HCT116 (cell line): ENCODE results near the gene FBXL7. TPM values are rescaled to one million over a fixed set of nuclear protein-coding genes. Genes with fewer than 3 reads are reported as not detected.

Source experiments
- ATAC-seq: fragments of 200-7000 bp; cut with Tn5 transposase; 2 replicates; pipeline ENCODE4 v1.9.1; 2020; ENCODE audit warnings: mild to moderate bottlenecking, moderate library complexity
- BruUV-seq: library from RNA; stranded (reverse); fragments of 400-500 nt; replicated peaks from 2 replicates; lab custom pipeline; 2021; lab: Mats Ljungman, UMichigan
- CTCF ChIA-PET: fragments of 300-600 bp; sonication (Branson Sonifier 250); formaldehyde crosslinking; loops from one replicate; lab custom pipeline; 2021; ENCODE audit warnings: antibody characterized with exemption; lab: Charles Lee
- POLR2A ChIA-PET: fragments of 300-600, 350-600 bp; sonication (Branson Sonifier 250); formaldehyde crosslinking; loops from one replicate; lab custom pipeline; 2021; ENCODE audit warnings: antibody characterized with exemption; lab: Charles Lee
- RAD21 ChIA-PET, 2 experiments: fragments of 300-600 bp; sonication (Branson Sonifier 250); formaldehyde crosslinking; loops; one replicate each; lab custom pipeline; 2023; ENCODE audit warnings: low total read pairs in 2 of 2; ENCODE audit not compliant: uncharacterized antibody in 2 of 2, unreplicated experiment in 2 of 2, low non-redundant PET in 1 of 2; lab: Charles Lee
- DNase-seq: peaks from one replicate; pipeline ENCODE4 v3.0.0-alpha.2; 2010; ENCODE audit warnings: low read depth, low spot score
- H2AFZ ChIP-seq: fragments of 200-600 bp; shearing (Covaris generic), sonication (generic); 2 replicates; pipeline ENCODE4 v1.6.1; 2017; ENCODE audit warnings: low read depth, mixed run types, mixed read lengths, antibody characterized with exemption, low read length; ENCODE audit not compliant: poor library complexity, severe bottlenecking
- H3K27ac ChIP-seq: 2 replicates; pipeline ENCODE4 v1.5.1; 2012; ENCODE audit warnings: low read depth, low read length
- H3K27me3 ChIP-seq: fragments of 200-600 bp; sonication (generic); 2 replicates; pipeline ENCODE4 v1.6.1; 2016; ENCODE audit warnings: mixed run types, low read length, mixed read lengths; ENCODE audit not compliant: insufficient read depth
- H3K36me3 ChIP-seq, 2 experiments: fragments of 200-500 bp in 1 of 2; fragments of 200-600 bp in 1 of 2; sonication (Bioruptor generic) in 1 of 2; sonication (generic) in 1 of 2; 2 replicates each; pipeline versions ENCODE4 v1.5.1 to v1.6.1; 2014 to 2016; ENCODE audit warnings: low read length in 2 of 2, inconsistent platforms in 1 of 2, mixed read lengths in 1 of 2, mixed run types in 1 of 2; ENCODE audit not compliant: insufficient read depth in 2 of 2, control insufficient read depth in 1 of 2
- H3K4me1 ChIP-seq, 2 experiments: fragments of 200-600 bp in 1 of 2; sonication (generic) in 1 of 2; 2 replicates each; pipeline versions ENCODE4 v1.5.1 to v1.6.1; 2012 to 2017; ENCODE audit warnings: low read length in 2 of 2, inconsistent platforms in 1 of 2, mild to moderate bottlenecking in 1 of 2, mixed read lengths in 1 of 2, mixed run types in 1 of 2, moderate library complexity in 1 of 2; ENCODE audit not compliant: insufficient read depth in 2 of 2, control insufficient read depth in 1 of 2
- H3K4me2 ChIP-seq: fragments of 200-600 bp; sonication (generic); 2 replicates; pipeline ENCODE4 v1.6.1; 2017; ENCODE audit warnings: mixed run types, low read length, mixed read lengths
- H3K4me3 ChIP-seq, 2 experiments: fragments of 200-600 bp in 1 of 2; sonication (generic) in 1 of 2; replicated peaks in 1 of 2; 2 replicates each; pipeline ENCODE4 v1.5.1; 2011 to 2016; ENCODE audit warnings: low read length in 2 of 2, control low read depth in 1 of 2, low read depth in 1 of 2, mild to moderate bottlenecking in 1 of 2, mixed read lengths in 1 of 2, mixed run types in 1 of 2
- H3K79me2 ChIP-seq: fragments of 200-600 bp; sonication (generic); 2 replicates; pipeline ENCODE4 v1.6.1; 2017; ENCODE audit warnings: mild to moderate bottlenecking, mixed run types, low read length, moderate library complexity, mixed read lengths; ENCODE audit not compliant: insufficient read depth
- H3K9ac ChIP-seq: fragments of 200-600 bp; sonication (generic); 2 replicates; pipeline ENCODE4 v1.6.1; 2016; ENCODE audit warnings: low read length, mixed read lengths
- H3K9me2 ChIP-seq: fragments of 200-600 bp; sonication (generic), shearing (Covaris generic); 2 replicates; pipeline ENCODE4 v1.6.1; 2017; ENCODE audit warnings: mixed run types, mild to moderate bottlenecking, moderate library complexity; ENCODE audit not compliant: insufficient read depth
- H3K9me3 ChIP-seq, 2 experiments: fragments of 200-500 bp in 1 of 2; fragments of 200-600 bp in 1 of 2; sonication (Bioruptor generic) in 1 of 2; sonication (generic) in 1 of 2; 2 replicates each; pipeline ENCODE4 v1.6.1; 2014 to 2017; ENCODE audit warnings: low read length in 2 of 2, mixed read lengths in 2 of 2, inconsistent platforms in 1 of 2, low read depth in 1 of 2, mild to moderate bottlenecking in 1 of 2, mixed run types in 1 of 2, moderate library complexity in 1 of 2; ENCODE audit not compliant: control insufficient read depth in 1 of 2, insufficient read depth in 1 of 2
- H4K20me1 ChIP-seq: fragments of 200-600 bp; sonication (generic), shearing (Covaris generic); 2 replicates; pipeline ENCODE4 v1.6.1; 2017; ENCODE audit warnings: mixed run types, mild to moderate bottlenecking, moderate library complexity; ENCODE audit not compliant: insufficient read depth
- CBX3 ChIP-seq: IDR thresholded peaks from 2 replicates; pipeline ENCODE4 v1.6.1; 2012; ENCODE audit warnings: low read depth
- CTCF ChIP-seq, 3 experiments: fragments of 200-600 bp in 1 of 3; sonication (generic) in 1 of 3; IDR thresholded peaks in 2 of 3; conservative IDR thresholded peaks in 1 of 3; 2 replicates each; pipeline ENCODE4 v1.5.1; 2012 to 2017; ENCODE audit warnings: low read depth in 2 of 3, low read length in 2 of 3, antibody characterized with exemption in 1 of 3, borderline replicate concordance in 1 of 3, control low read depth in 1 of 3, mild to moderate bottlenecking in 1 of 3, mixed read lengths in 1 of 3, mixed run types in 1 of 3, moderate library complexity in 1 of 3; ENCODE audit not compliant: insufficient read depth in 1 of 3
- EZH2phosphoT487 ChIP-seq: fragments of 200-600 bp; IDR thresholded peaks from 2 replicates; pipeline ENCODE4 v1.6.1; 2018; ENCODE audit warnings: antibody characterized with exemption, borderline replicate concordance
- FOSL1 ChIP-seq: IDR thresholded peaks from 2 replicates; pipeline ENCODE4 v1.6.1; 2012; ENCODE audit warnings: low read depth
- POLR2AphosphoS5 ChIP-seq: IDR thresholded peaks from 2 replicates; pipeline ENCODE4 v1.6.1; 2011; ENCODE audit warnings: mild to moderate bottlenecking, low read depth, low read length, moderate library complexity
- TCF7L2 ChIP-seq: IDR thresholded peaks from 2 replicates; pipeline ENCODE4 v1.7.0; 2011; ENCODE audit warnings: borderline replicate concordance, inconsistent platforms; ENCODE audit not compliant: insufficient read depth, insufficient read length; ENCODE audit errors: extremely low read depth
- ZBTB33 ChIP-seq: IDR thresholded peaks from 2 replicates; pipeline ENCODE4 v1.6.1; 2011; ENCODE audit warnings: mild to moderate bottlenecking, low read length, moderate library complexity; ENCODE audit not compliant: insufficient replicate concordance; ENCODE audit errors: extremely low read depth
- intact Hi-C: fragments of 100-400 bp; cut with micrococcal nuclease; formaldehyde crosslinking; loops from 2 replicates; pipeline ENCODE4 v1.10.0; 2022
- total RNA-seq: library from RNA; stranded (reverse); gene quantifications from one replicate; pipeline ENCODE4 v1.2.1, GENCODE V29; 2021; ENCODE audit not compliant: unreplicated experiment

The FBXL7 gene
- total RNA-seq, 1 experiment from 2014 or later: 0.05 TPM

GRCh38 chr5:15753752-15754151 lies 253.8 kb downstream of the FBXL7 start:
- Histone ChIP-seq H3K36me3 (no peaks in the 10 kb centered on the region), H3K4me1 (no peaks in the 10 kb centered on the region), H3K27me3 (no peaks in the 10 kb centered on the region), H3K79me2 (no peaks in the 10 kb centered on the region), H4K20me1 (no peaks in the 10 kb centered on the region), H2AFZ (no peak overlapping the region), H3K9me3 (peaks cover 11 to 40% of the 10 kb centered on the region in 2 experiments; a peak in 2 of 4 replicates), H3K9me2 (no peaks in the 10 kb centered on the region), H3K4me3 (no peak overlapping the region), H3K4me2 (no peak overlapping the region), H3K27ac (no peak overlapping the region), H3K9ac (no peak overlapping the region)
- TF ChIP-seq CBX3 (no peak), FOSL1 (no peak), TCF7L2 (no peak), POLR2AphosphoS5 (no peak), CTCF (IDR thresholded peaks at IDR 0.05 in 2 of 3, conservative IDR thresholded peaks at IDR 0.05 in 1 of 3; ENCODE audit: borderline replicate concordance in 1 of 3, insufficient read depth in 1 of 3, low read depth in 2 of 3, low read length in 2 of 3) (no peak)
- no TSS peak for BruUV-seq
- ATAC-seq (no peak), DNase-seq (no peak)
- RAD21 ChIA-PET: no interaction called here
- CTCF ChIA-PET: no interaction called here
- POLR2A ChIA-PET: no interaction called here
- intact Hi-C loops: no loop called here

GRCh38 chr5:15757103-15757502 lies 257.1 kb downstream of the FBXL7 start:
- Histone ChIP-seq H3K27ac (no peak overlapping the region), H3K4me2 (no peak overlapping the region), H3K4me3 (no peak overlapping the region), H3K27me3 (no peaks in the 10 kb centered on the region), H3K36me3 (no peaks in the 10 kb centered on the region), H3K9me2 (no peaks in the 10 kb centered on the region), H3K79me2 (no peaks in the 10 kb centered on the region), H2AFZ (no peak overlapping the region), H3K4me1 (no peaks in the 10 kb centered on the region), H4K20me1 (no peaks in the 10 kb centered on the region)
- CTCF ChIA-PET: no interaction called here
- no peak for ATAC-seq
- intact Hi-C loops: no loop called here
- TF ChIP-seq EZH2phosphoT487 (no peak), POLR2AphosphoS5 (no peak), ZBTB33 (no peak)
- TF ChIP-seq, all 23 proteins: peak for 0
- POLR2A ChIA-PET: no interaction called here
- no TSS peak for BruUV-seq
- H3K9me3 ChIP-seq: peaks cover 10 to 38% of the 10 kb centered on the region in 2 experiments; a peak in 3 of 4 replicates
- H3K9ac ChIP-seq: no peak overlapping the region
- DNase-seq: no peak
- RAD21 ChIA-PET: no interaction called here
